SJSA1 (cell line): ENCODE data around the gene REM1. TPM values are rescaled to one million over a fixed set of nuclear protein-coding genes. Genes with fewer than 3 reads are reported as not detected.
"Not testable (repeated sequence)": the region's sequence is repeated elsewhere in the genome, so short reads cannot be mapped to it uniquely, and the experiment has no call there.

Experiments
- DNase-seq, 2 experiments: peaks; one replicate each; pipeline ENCODE4 v3.0.0-alpha.2; 2015 to 2020; ENCODE audit warnings: low spot score in 2 of 2, low read depth in 1 of 2
- H3K27ac ChIP-seq: fragments of 250-450 bp; sonication (Bioruptor Pico); 2 replicates; pipeline ENCODE4 v1.5.1; 2020; ENCODE audit warnings: mild to moderate bottlenecking, moderate library complexity
- H3K27me3 ChIP-seq: fragments of 250-450 bp; sonication (Bioruptor Pico); replicated peaks from 2 replicates; pipeline ENCODE4 v1.5.1; 2020; ENCODE audit warnings: mild to moderate bottlenecking, moderate library complexity
- H3K36me3 ChIP-seq: fragments of 250-450 bp; sonication (Bioruptor Pico); 2 replicates; pipeline ENCODE4 v1.5.1; 2020; ENCODE audit warnings: mild to moderate bottlenecking
- H3K4me1 ChIP-seq: fragments of 250-450 bp; sonication (Bioruptor Pico); replicated peaks from 2 replicates; pipeline ENCODE4 v1.6.1; 2021; ENCODE audit warnings: mild to moderate bottlenecking
- H3K4me3 ChIP-seq: fragments of 250-450 bp; sonication (Bioruptor Pico); 2 replicates; pipeline ENCODE4 v1.5.1; 2020; ENCODE audit warnings: mild to moderate bottlenecking
- H3K9me3 ChIP-seq: fragments of 250-450 bp; sonication (Bioruptor Pico); replicated peaks from 2 replicates; pipeline ENCODE4 v1.5.1; 2020; ENCODE audit warnings: mild to moderate bottlenecking
- total RNA-seq: library from RNA; depleted of rRNA; stranded (reverse); fragments of >200 nt; shearing (Covaris generic); gene quantifications from 2 replicates; pipeline ENCODE4 v1.2.3, GENCODE V29; 2014; rRNA removed

Gene REM1, protein sequence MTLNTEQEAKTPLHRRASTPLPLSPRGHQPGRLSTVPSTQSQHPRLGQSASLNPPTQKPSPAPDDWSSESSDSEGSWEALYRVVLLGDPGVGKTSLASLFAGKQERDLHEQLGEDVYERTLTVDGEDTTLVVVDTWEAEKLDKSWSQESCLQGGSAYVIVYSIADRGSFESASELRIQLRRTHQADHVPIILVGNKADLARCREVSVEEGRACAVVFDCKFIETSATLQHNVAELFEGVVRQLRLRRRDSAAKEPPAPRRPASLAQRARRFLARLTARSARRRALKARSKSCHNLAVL
- not detected in 2 replicates for total RNA-seq

- no peak within 1 kb of the TSS for H3K4me3 ChIP-seq
- H3K27me3 ChIP-seq: peaks cover 23% of the 10 kb centered on the region
- H3K27ac ChIP-seq: no peak within 1 kb of the TSS
These were observed at the start of gene REM1, which contains the start of gene DEFB124 for GRCh38 chr20:31474758-31475427. TSS of gene REM1 (plus strand) at chr20:31475288. CDS start at chr20:31476446, 1,158 bp downstream. TSS of gene DEFB124 (minus strand) at chr20:31475127. CDS start at chr20:31473013, 2,114 bp downstream.

GRCh38 chr20:31425797-31426196 lies 49.3 kb upstream of the REM1 start:
- Histone ChIP-seq H3K4me1 (no peaks in the 10 kb centered on the region), H3K27ac (no peak overlapping the region), H3K4me3 (no peak overlapping the region), H3K9me3 (no peaks in the 10 kb centered on the region), H3K27me3 (0 out of 2 replicates have a peak, but pooled peaks cover 2% of the 10 kb centered on the region), H3K36me3 (no peaks in the 10 kb centered on the region)
- DNase-seq: no peak

More at GRCh38 chr20:31474758-31475427, at the start of gene REM1, which contains the start of gene DEFB124:
- no peaks in the 10 kb centered on the region for H3K36me3 ChIP-seq
- H3K9me3 ChIP-seq: no peaks in the 10 kb centered on the region
- H3K4me1 ChIP-seq: no peaks in the 10 kb centered on the region
- no peak for DNase-seq

DNA sequence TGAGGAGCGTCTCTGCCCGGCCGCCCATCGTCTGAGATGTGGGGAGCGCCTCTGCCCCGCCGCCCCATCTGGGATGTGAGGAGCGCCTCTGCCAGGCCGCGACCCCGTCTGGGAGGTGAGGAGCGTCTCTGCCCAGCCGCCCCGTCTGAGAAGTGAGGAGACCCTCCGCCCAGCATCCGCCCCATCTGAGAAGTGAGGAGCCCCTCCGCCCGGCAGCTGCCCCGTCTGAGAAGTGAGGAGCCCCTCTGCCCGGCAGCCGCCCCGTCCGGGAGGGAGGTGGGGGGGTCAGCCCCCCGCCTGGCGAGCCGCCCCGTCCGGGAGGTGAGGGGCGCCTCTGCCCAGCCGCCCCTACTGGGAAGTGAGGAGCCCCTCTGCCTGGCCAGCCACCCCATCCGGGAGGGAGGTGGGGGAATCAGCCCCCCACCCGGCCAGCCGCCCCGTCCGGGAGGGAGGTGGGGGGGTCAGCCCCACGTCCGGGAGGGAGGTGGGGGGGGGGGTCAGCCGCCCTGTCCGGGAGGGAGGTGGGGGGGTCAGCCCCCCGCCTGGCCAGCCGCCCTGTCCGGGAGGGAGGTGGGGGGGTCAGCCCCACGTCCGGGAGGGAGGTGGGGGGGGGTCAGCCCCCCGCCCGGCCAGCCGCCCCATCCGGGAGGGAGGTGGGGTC lies 48.1 kb upstream of the REM1 start:
- not testable (repeated sequence) for DNase-seq, H3K4me1 ChIP-seq, H3K27me3 ChIP-seq, H3K27ac ChIP-seq, H3K4me3 ChIP-seq, H3K36me3 ChIP-seq, H3K9me3 ChIP-seq

- not testable (repeated sequence) for H3K27ac ChIP-seq, H3K9me3 ChIP-seq, H3K4me1 ChIP-seq, H3K4me3 ChIP-seq, H3K27me3 ChIP-seq, H3K36me3 ChIP-seq, DNase-seq
These were observed 47.5 kb upstream of the REM1 start for GRCh38 chr20:31427576-31427975.

DNA sequence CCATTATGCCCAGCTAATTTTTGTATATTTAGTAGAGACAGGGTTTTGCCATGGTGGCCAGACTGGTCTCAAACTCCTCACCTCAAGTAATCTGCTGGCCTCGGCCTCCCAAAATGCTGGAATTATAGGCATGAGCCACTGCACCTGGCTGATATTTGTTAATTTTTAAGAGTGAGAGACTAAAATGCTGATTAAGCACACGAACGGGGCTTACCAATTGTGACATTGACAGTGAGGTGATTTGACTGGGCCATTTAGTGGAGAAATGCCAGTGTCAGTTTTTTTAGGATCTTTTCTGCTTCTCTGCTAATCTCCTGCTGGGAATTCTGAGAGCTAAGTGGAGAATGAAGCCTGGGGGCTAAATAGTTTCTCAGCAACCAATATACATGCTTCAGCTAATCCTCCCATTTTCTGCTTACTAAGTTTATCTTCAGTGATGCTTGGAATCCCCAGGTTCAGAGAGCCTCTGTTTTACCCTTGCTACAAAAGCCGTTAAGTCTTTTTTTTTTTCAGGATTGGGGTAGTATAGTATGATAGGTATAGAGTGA lies 44.4 kb upstream of the REM1 start:
- no peaks in the 10 kb centered on the region for H3K4me1 ChIP-seq
- no peak overlapping the region for H3K27ac ChIP-seq
- no peak overlapping the region for H3K4me3 ChIP-seq
- H3K27me3 ChIP-seq: 0 out of 2 replicates have a peak, but pooled peaks cover 6% of the 10 kb centered on the region
- DNase-seq: no peak
- H3K36me3 ChIP-seq: no peaks in the 10 kb centered on the region
- H3K9me3 ChIP-seq: no peaks in the 10 kb centered on the region

GRCh38 chr20:31440012-31440659 lies 35.0 kb upstream of the REM1 start, which contains the start of gene DEFB123:
TSS of gene DEFB123 (plus strand) at chr20:31440632. CDS start at chr20:31440699, 67 bp downstream.
- H3K9me3 ChIP-seq: peaks cover 2% of the 10 kb centered on the region; the same call in 1 of the 2 replicates
- no peaks in the 10 kb centered on the region; the same call in none of the 2 replicates for H3K27me3 ChIP-seq
- DNase-seq: no peak
- no peaks in the 10 kb centered on the region for H3K4me1 ChIP-seq
- H3K4me3 ChIP-seq: no peak within 1 kb of the TSS
- no peaks in the 10 kb centered on the region for H3K36me3 ChIP-seq
- H3K27ac ChIP-seq: no peak within 1 kb of the TSS

GRCh38 chr20:31446084-31446819 lies 28.8 kb upstream of the REM1 start:
- peaks cover 2% of the 10 kb centered on the region; the same call in 1 of the 2 replicates for H3K9me3 ChIP-seq
- no peaks in the 10 kb centered on the region for H3K36me3 ChIP-seq

DNA sequence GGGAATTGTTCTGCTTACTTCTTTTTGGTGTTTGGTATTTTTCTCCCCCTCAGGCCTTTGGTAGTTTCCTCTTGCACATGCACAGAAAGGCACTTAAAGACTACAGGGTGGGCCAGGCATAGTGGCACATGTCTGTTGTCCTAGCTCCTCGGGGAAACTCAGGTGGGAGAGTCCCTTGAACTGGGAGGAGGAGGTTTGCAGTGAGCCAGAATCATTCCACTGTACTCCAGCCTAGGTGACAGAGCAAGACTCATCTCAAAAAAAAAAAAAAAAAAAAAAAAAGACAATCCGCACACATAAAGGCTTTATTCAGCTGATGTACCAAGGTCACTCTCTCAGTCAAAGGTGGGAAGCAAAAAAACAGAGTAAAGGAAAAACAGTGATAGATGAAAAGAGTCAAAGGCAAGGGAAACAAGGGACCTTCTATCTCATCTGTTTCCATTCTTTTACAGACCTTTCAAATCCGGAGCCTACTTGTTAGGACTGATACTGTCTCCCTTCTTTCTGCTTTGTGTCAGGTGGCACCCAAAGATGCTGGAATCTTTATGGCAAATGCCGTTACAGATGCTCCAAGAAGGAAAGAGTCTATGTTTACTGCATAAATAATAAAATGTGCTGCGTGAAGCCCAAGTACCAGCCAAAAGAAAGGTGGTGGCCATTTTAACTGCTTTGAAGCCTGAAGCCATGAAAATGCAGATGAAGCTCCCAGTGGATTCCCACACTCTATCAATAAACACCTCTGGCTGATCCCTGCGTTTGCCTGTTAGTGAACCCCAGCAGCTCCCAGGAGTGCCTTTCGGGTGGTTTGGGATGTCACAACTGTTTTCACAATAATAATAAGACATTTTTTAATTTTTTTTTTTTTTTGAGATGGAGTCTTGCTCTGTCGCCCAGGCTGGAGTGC lies 25.3 kb upstream of the REM1 start:
- no peak overlapping the region for H3K27ac ChIP-seq
- no peak overlapping the region for H3K4me3 ChIP-seq
- H3K4me1 ChIP-seq: no peaks in the 10 kb centered on the region
- H3K27me3 ChIP-seq: 0 out of 2 replicates have a peak, but pooled peaks cover 4% of the 10 kb centered on the region
- no peaks in the 10 kb centered on the region for H3K36me3 ChIP-seq
- DNase-seq: no peak
- H3K9me3 ChIP-seq: no peaks in the 10 kb centered on the region; the same call in 1 of the 2 replicates

More at GRCh38 chr20:31446084-31446819, 28.8 kb upstream of the REM1 start:
- no peak for DNase-seq
- Histone ChIP-seq H3K4me3 (no peak overlapping the region), H3K27me3 (peaks cover 4% of the 10 kb centered on the region; the same call in 1 of the 2 replicates), H3K4me1 (no peaks in the 10 kb centered on the region), H3K27ac (no peak overlapping the region)

DNA sequence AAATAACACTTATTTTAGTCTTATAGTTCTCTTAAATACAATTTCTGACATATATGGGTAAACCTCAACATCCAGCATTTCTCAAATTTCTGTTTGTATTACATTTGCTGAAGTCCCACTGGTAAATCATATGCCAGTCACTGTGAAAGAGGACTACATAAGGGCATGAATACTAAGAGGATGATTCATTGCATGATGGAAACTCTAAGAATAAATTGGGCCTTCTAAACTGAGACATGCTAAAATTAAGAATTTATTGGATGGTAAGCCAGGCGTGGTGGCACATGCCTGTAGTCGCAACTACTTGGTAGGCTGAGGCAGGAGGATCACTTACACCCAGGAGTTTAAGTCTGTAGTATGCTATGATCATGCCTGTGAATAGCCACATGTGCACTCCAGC lies 22.5 kb upstream of the REM1 start:
- DNase-seq: no peak
- Histone ChIP-seq H3K4me1 (no peaks in the 10 kb centered on the region), H3K9me3 (no peaks in the 10 kb centered on the region), H3K27me3 (no peaks in the 10 kb centered on the region), H3K27ac (no peak overlapping the region), H3K4me3 (no peak overlapping the region), H3K36me3 (no peaks in the 10 kb centered on the region)

DNA sequence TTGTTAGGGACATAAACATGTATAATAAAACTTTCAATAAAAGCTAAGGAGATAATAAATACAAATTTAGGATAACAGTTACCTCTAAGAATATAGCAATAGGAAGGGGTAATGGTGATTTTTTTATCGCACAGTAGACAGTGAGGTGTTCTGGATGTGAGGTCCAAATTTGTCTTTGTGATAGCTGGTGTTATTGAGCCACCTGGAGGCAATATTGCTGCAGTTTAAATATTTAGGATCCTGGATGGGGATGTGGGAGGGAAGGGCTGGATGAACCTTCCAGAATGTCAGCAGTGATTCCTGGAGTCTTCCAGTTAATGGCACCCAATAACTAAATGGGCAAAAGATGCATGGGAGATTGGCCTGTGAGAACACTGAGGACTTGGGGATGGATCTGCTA lies 20.7 kb upstream of the REM1 start:
- DNase-seq: no peak
- H3K4me1 ChIP-seq: no peaks in the 10 kb centered on the region
- H3K4me3 ChIP-seq: no peak overlapping the region

GRCh38 chr20:31470946-31471345 lies 4.1 kb upstream of the REM1 start:
- H3K4me3 ChIP-seq, H3K9me3 ChIP-seq, DNase-seq, H3K27ac ChIP-seq, H3K4me1 ChIP-seq, H3K36me3 ChIP-seq: not testable (repeated sequence)
- H3K27me3 ChIP-seq: peaks cover 20% of the 10 kb centered on the region

More for the DNA sequence above, 20.7 kb upstream of the REM1 start:
- no peaks in the 10 kb centered on the region for H3K27me3 ChIP-seq
- H3K9me3 ChIP-seq: no peaks in the 10 kb centered on the region
- no peaks in the 10 kb centered on the region for H3K36me3 ChIP-seq
- no peak overlapping the region for H3K27ac ChIP-seq
